IMR-90 (cell line): ENCODE measurements around the gene GPR183. TPM values are rescaled to one million over a fixed set of nuclear protein-coding genes. Genes with fewer than 3 reads are reported as not detected.

Source experiments
- ATAC-seq: fragments of 200-7000 bp; cut with Tn5 transposase; 2 replicates; pipeline ENCODE4 v1.9.1; 2020; ENCODE audit warnings: low read depth, mild to moderate bottlenecking, moderate library complexity
- BruUV-seq: library from RNA; stranded (reverse); fragments of 400-500 nt; replicated peaks from 2 replicates; lab custom pipeline; 2021; lab: Mats Ljungman, UMichigan
- CTCF ChIA-PET: fragments of 300-600 bp; formaldehyde crosslinking; extraction: SDS; loops from one replicate; lab custom pipeline; 2021; ENCODE audit warnings: antibody characterized with exemption; lab: Yijun Ruan, JAX
- POLR2A ChIA-PET: fragments of 300-600 bp; sonication (Branson Sonifier 250); formaldehyde crosslinking; loops from one replicate; lab custom pipeline; 2022; ENCODE audit warnings: antibody characterized with exemption; ENCODE audit not compliant: unreplicated experiment; lab: Charles Lee
- DNase-seq: peaks from one replicate; pipeline ENCODE4 v3.0.0; 2013
- H2AFZ ChIP-seq: replicated peaks from 2 replicates; pipeline ENCODE3; 2013; ENCODE audit warnings: low read length, mild to moderate bottlenecking; ENCODE audit not compliant: poor library complexity
- H2AK5ac ChIP-seq: 2 replicates; pipeline ENCODE4 v1.6.1; 2013; ENCODE audit warnings: low read depth, low read length, inconsistent platforms
- H2AK9ac ChIP-seq: replicated peaks from 2 replicates; pipeline ENCODE3; 2013; ENCODE audit warnings: mild to moderate bottlenecking, low read depth, low read length, moderate library complexity; ENCODE audit not compliant: poor library complexity
- H2BK120ac ChIP-seq: 2 replicates; pipeline ENCODE4 v1.6.1; 2013; ENCODE audit warnings: low read depth, low read length, inconsistent platforms
- H2BK15ac ChIP-seq: 3 replicates; pipeline ENCODE4 v1.6.1; 2013; ENCODE audit warnings: low read depth, low read length, inconsistent platforms
- H2BK20ac ChIP-seq: 2 replicates; pipeline ENCODE4 v1.6.1; 2013; ENCODE audit warnings: low read depth, mild to moderate bottlenecking, inconsistent platforms, low read length, moderate library complexity
- H2BK5ac ChIP-seq: 2 replicates; pipeline ENCODE4 v1.6.1; 2013; ENCODE audit warnings: mild to moderate bottlenecking, low read depth, low read length, inconsistent platforms; ENCODE audit not compliant: poor library complexity, severe bottlenecking
- H3K14ac ChIP-seq: replicated peaks from 2 replicates; pipeline ENCODE4 v1.6.1; 2013; ENCODE audit warnings: low read depth, low read length, inconsistent platforms
- H3K18ac ChIP-seq: 2 replicates; pipeline ENCODE4 v1.6.1; 2013; ENCODE audit warnings: low read depth, low read length, control low read depth
- H3K23ac ChIP-seq: 2 replicates; pipeline ENCODE4 v1.6.1; 2013; ENCODE audit warnings: low read depth, low read length, inconsistent platforms
- H3K27ac ChIP-seq: 2 replicates; pipeline ENCODE4 v1.5.1; 2013; ENCODE audit warnings: mild to moderate bottlenecking, control low read depth, low read length; ENCODE audit not compliant: insufficient read depth
- H3K27me3 ChIP-seq: 2 replicates; pipeline ENCODE4 v1.6.1; 2013; ENCODE audit warnings: low read length; ENCODE audit not compliant: control insufficient read depth, insufficient read depth
- H3K36me3 ChIP-seq: 2 replicates; pipeline ENCODE4 v1.6.1; 2013; ENCODE audit warnings: low read length, mixed read lengths; ENCODE audit not compliant: control insufficient read depth, insufficient read depth
- H3K4ac ChIP-seq: 2 replicates; pipeline ENCODE4 v1.6.1; 2013; ENCODE audit warnings: low read depth, low read length, inconsistent platforms
- H3K4me1 ChIP-seq: 2 replicates; pipeline ENCODE4 v1.6.1; 2013; ENCODE audit warnings: low read length, mixed read lengths; ENCODE audit not compliant: control insufficient read depth, insufficient read depth
- H3K4me2 ChIP-seq: 2 replicates; pipeline ENCODE4 v1.6.1; 2013; ENCODE audit warnings: low read depth, mild to moderate bottlenecking, control low read depth, low read length, moderate library complexity
- H3K4me3 ChIP-seq: 2 replicates; pipeline ENCODE4 v1.5.1; 2013; ENCODE audit warnings: low read depth, mild to moderate bottlenecking, control low read depth, low read length, moderate library complexity; ENCODE audit not compliant: insufficient read depth
- H3K56ac ChIP-seq: 2 replicates; pipeline ENCODE4 v1.6.1; 2013; ENCODE audit warnings: low read length, inconsistent platforms; ENCODE audit not compliant: insufficient read depth; ENCODE audit errors: extremely low read depth
- H3K79me1 ChIP-seq, 2 experiments: 2 replicates each; pipeline ENCODE4 v1.6.1; 2013; ENCODE audit warnings: low read length in 2 of 2, inconsistent platforms in 1 of 2, low read depth in 1 of 2
- H3K9ac ChIP-seq: 2 replicates; pipeline ENCODE4 v1.6.1; 2013; ENCODE audit warnings: low read depth, low read length, control low read depth
- H3K9me1 ChIP-seq: 2 replicates; pipeline ENCODE4 v1.6.1; 2013; ENCODE audit warnings: low read length, inconsistent platforms; ENCODE audit not compliant: insufficient read depth
- H3K9me3 ChIP-seq: 2 replicates; pipeline ENCODE4 v1.6.1; 2013; ENCODE audit warnings: low read length; ENCODE audit not compliant: control insufficient read depth, insufficient read depth
- H4K20me1 ChIP-seq: 2 replicates; pipeline ENCODE4 v1.6.1; 2013; ENCODE audit warnings: low read length, inconsistent platforms; ENCODE audit not compliant: insufficient read depth
- H4K5ac ChIP-seq: 2 replicates; pipeline ENCODE4 v1.6.1; 2013; ENCODE audit warnings: mild to moderate bottlenecking, low read depth, low read length, control low read depth
- H4K8ac ChIP-seq, 2 experiments: 2 replicates each; pipeline ENCODE4 v1.6.1; 2013; ENCODE audit warnings: low read depth in 2 of 2, low read length in 2 of 2, control low read depth in 1 of 2, inconsistent platforms in 1 of 2
- H4K91ac ChIP-seq: 2 replicates; pipeline ENCODE4 v1.6.1; 2013; ENCODE audit warnings: low read depth, low read length, inconsistent platforms; ENCODE audit not compliant: insufficient read depth
- CHD1 ChIP-seq: IDR thresholded peaks from 2 replicates; pipeline ENCODE4 v1.6.1; 2012; ENCODE audit warnings: low read depth, low read length, improper control_type of control experiment
- NFE2L2 ChIP-seq: fragments of 150-350 bp; IDR thresholded peaks from 2 replicates; pipeline ENCODE4 v1.6.1; 2016; ENCODE audit warnings: low read depth, mild to moderate bottlenecking, low read length
- WGBS, 2 experiments: methylation state at CpG; one replicate each; pipeline versions ENCODE4 v1.1.5 to v1.1.7; 2013; ENCODE audit warnings: missing lambda C conversion rate in 2 of 2; ENCODE audit not compliant: insufficient read length in 1 of 2; ENCODE audit errors: extremely low coverage in 2 of 2; 5-methylcytosine and 5-hydroxymethylcytosine counted together
- dilution Hi-C: fragments of 300-500 bp; cut with HindIII; formaldehyde crosslinking; loops from one replicate; pipeline ENCODE4 v1.14.3; 2018; ENCODE audit warnings: low sequenced_read_pairs; ENCODE audit not compliant: unreplicated experiment
- in situ Hi-C: fragments of 300-500 bp; cut with MboI; formaldehyde crosslinking; loops from 3 replicates; pipeline ENCODE4 v1.14.3; 2019; ENCODE audit warnings: low sequenced_read_pairs, inconsistent platforms, mixed read lengths
- intact Hi-C: fragments of 100-400 bp; cut with micrococcal nuclease; formaldehyde crosslinking; loops from 2 replicates; pipeline ENCODE4 v1.10.0; 2022
- polyA plus RNA-seq, 3 experiments: library from polyadenylated mRNA; depleted of rRNA; stranded (reverse); fragments of >200 nt; gene quantifications; 2 replicates each; pipeline ENCODE4 v1.2.3, GENCODE V29; 2012; ENCODE audit warnings: low replicate concordance in 1 of 3
- total RNA-seq: library from RNA; depleted of rRNA; stranded (reverse); fragments of >200 nt; gene quantifications from 2 replicates; pipeline ENCODE4 v1.2.3, GENCODE V29; 2012

The GPR183 gene
- total and polyA plus RNA-seq, 2 of the 4 experiments (the other 2 are of a cell fraction): 0.18 to 0.31 TPM

DNA sequence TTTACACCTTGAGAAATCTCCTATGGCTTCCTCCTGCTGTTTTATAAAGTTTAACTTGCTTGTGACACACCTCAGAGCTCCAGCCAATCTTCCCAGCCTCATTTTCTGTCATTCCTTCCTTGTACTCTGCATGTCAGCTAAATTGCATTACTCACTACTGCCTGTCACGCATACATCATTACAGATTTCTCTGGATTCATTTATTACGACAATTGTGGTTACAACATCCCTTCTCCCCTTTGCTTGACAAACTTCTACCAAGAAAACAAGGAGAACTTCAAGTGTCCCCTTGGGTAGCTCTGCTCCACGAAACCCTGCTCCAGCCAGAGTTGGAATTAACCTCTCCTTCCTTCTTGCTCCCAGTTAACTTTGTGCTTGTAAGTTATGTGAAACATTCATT is 27.0 kb downstream of the GPR183 start:
- no peak overlapping the region for H3K4me3 ChIP-seq
- H2BK5ac ChIP-seq: no peak overlapping the region
- peaks cover 3% of the 10 kb centered on the region in 2 experiments; a peak in 2 of 4 replicates for H3K79me1 ChIP-seq
- no peaks in the 10 kb centered on the region for H3K9me1 ChIP-seq
- no peaks in the 10 kb centered on the region for H3K36me3 ChIP-seq
- H3K18ac ChIP-seq: no peak overlapping the region
- DNase-seq (no peak), ATAC-seq (no peak)
- POLR2A ChIA-PET: no interaction called here
- in situ Hi-C loops: no loop called here
- no peak overlapping the region for H4K91ac ChIP-seq
- no peaks in the 10 kb centered on the region for H3K27me3 ChIP-seq
- no CpG with 5 or more reads among the region's 3 CpGs for WGBS, 2 experiments
- no peak overlapping the region for H2AFZ ChIP-seq
- H3K14ac ChIP-seq: no peak overlapping the region
- dilution Hi-C loops: no loop called here
- no peak overlapping the region for H3K27ac ChIP-seq
- H2BK15ac ChIP-seq: no peak overlapping the region
- CTCF ChIA-PET: interaction anchor here (0.9 kb wide), 1 partner anchor 10 kb away, joined by 4 read pairs; no protein-coding TSS in a partner anchor
- TF ChIP-seq CHD1: no peak
- no peak for TF ChIP-seq NFE2L2
- H2AK5ac ChIP-seq: no peak overlapping the region
- no TSS peak for BruUV-seq
- H3K23ac ChIP-seq: no peak overlapping the region
- no peak overlapping the region for H4K5ac ChIP-seq
- no peak overlapping the region for H2BK20ac ChIP-seq
- H3K56ac ChIP-seq: no peak overlapping the region
- intact Hi-C loops: no loop called here
- no peak overlapping the region for H2BK120ac ChIP-seq
- H4K8ac ChIP-seq: no peak overlapping the region
- H3K9ac ChIP-seq: no peak overlapping the region
- peaks cover 3% of the 10 kb centered on the region; the same call in 1 of the 2 replicates for H3K4me1 ChIP-seq
- no peaks in the 10 kb centered on the region for H3K9me3 ChIP-seq
- no peaks in the 10 kb centered on the region for H4K20me1 ChIP-seq
- H3K4ac ChIP-seq: no peak overlapping the region
- no peak overlapping the region for H3K4me2 ChIP-seq
- no peak overlapping the region for H2AK9ac ChIP-seq
